Glomerular visceral epithelial cell (primary cell): ENCODE measurements around the gene KLF7.

Experiments used
- DNase-seq: peaks from one replicate; pipeline ENCODE4 v3.0.0-alpha.2; 2016; ENCODE audit errors: extremely low spot score

KLF7 gene

GRCh38 chr2:207149249-207150213 is 16.2 kb downstream of the KLF7 start:
- DNase-seq, result no peak

GRCh38 chr2:207148020-207148419 is 17.7 kb downstream of the KLF7 start:
- DNase-seq, result peak; percentile 68

GRCh38 chr2:207144173-207144785 is 21.5 kb downstream of the KLF7 start:
- no peak for DNase-seq

GRCh38 chr2:207143215-207144172 is 22.3 kb downstream of the KLF7 start:
- peak; percentile 76 for DNase-seq

GRCh38 chr2:207142461-207142860 is 23.3 kb downstream of the KLF7 start:
- DNase-seq, result no peak

- no peak for DNase-seq
Observed at GRCh38 chr2:207141386-207141785, 24.4 kb downstream of the KLF7 start.

- DNase-seq, result no peak
Observed at GRCh38 chr2:207140265-207140664, 25.5 kb downstream of the KLF7 start.

- DNase-seq, result no peak
Observed at GRCh38 chr2:207139552-207139951, 26.2 kb downstream of the KLF7 start.

- DNase-seq, result no peak
Observed at GRCh38 chr2:207138627-207139297, 27.0 kb downstream of the KLF7 start.

GRCh38 chr2:207137596-207138337 is 28.0 kb downstream of the KLF7 start:
- no peak for DNase-seq

GRCh38 chr2:207136874-207137273 is 28.9 kb downstream of the KLF7 start:
- no peak for DNase-seq

- no peak for DNase-seq
Observed at GRCh38 chr2:207135801-207136457, 29.8 kb downstream of the KLF7 start.

- no peak for DNase-seq
Observed at GRCh38 chr2:207135340-207135739, 30.4 kb downstream of the KLF7 start.

- DNase-seq, result peak; percentile 92
Observed at GRCh38 chr2:207133820-207134519, 31.8 kb downstream of the KLF7 start.

GRCh38 chr2:207133458-207133819 is 32.3 kb downstream of the KLF7 start:
- no peak for DNase-seq

GRCh38 chr2:207132019-207132418 is 33.7 kb downstream of the KLF7 start:
- no peak for DNase-seq

GRCh38 chr2:207131594-207131993 is 34.2 kb downstream of the KLF7 start:
- no peak for DNase-seq

- DNase-seq, result no peak
Observed at GRCh38 chr2:207130958-207131521, 34.7 kb downstream of the KLF7 start.

- DNase-seq, result no peak
Observed at GRCh38 chr2:207129821-207130220, 35.9 kb downstream of the KLF7 start.
